HL-60 (cell line): ENCODE data around the gene CAGE1.

ENCODE experiments used
- CTCF ChIP-seq: IDR thresholded peaks from one replicate; pipeline ENCODE4 v1.5.1; 2011; ENCODE audit warnings: low read length, control low read depth, inconsistent platforms; ENCODE audit not compliant: insufficient read depth
- GABPA ChIP-seq: IDR thresholded peaks from 2 replicates; pipeline ENCODE4 v1.6.1; 2012; ENCODE audit warnings: low read depth
- POLR2AphosphoS5 ChIP-seq: IDR thresholded peaks from 2 replicates; pipeline ENCODE4 v1.6.1; 2012; ENCODE audit warnings: low read depth
- REST ChIP-seq: IDR thresholded peaks from 2 replicates; pipeline ENCODE4 v1.6.1; 2012; ENCODE audit warnings: low read depth; ENCODE audit not compliant: insufficient replicate concordance
- SPI1 ChIP-seq: IDR thresholded peaks from 2 replicates; pipeline ENCODE4 v1.6.1; 2012; ENCODE audit warnings: low read depth, mild to moderate bottlenecking, borderline replicate concordance

GRCh38 chr6:7392402-7392801, 2.9 kb upstream of the CAGE1 start:
- no peak for TF ChIP-seq CTCF
- no peak for TF ChIP-seq POLR2AphosphoS5
- TF ChIP-seq REST, result no peak
- TF ChIP-seq SPI1, result no peak
- TF ChIP-seq GABPA, result no peak
